Activated CD4-positive, alpha-beta T cell treated with anti-CD3 and anti-CD28 coated beads, Interleukin-2, Interleukin-4, amounts not matched to agents 100 ng/mL and 50 ng/mL, durations not matched to agents 16 hours and 8 hours (primary cell): ENCODE data around the gene BBS9.

Source experiments
- DNase-seq: peaks from one replicate; pipeline ENCODE4 v3.0.0-alpha.2; 2020; ENCODE audit warnings: low spot score

BBS9 gene

DNA sequence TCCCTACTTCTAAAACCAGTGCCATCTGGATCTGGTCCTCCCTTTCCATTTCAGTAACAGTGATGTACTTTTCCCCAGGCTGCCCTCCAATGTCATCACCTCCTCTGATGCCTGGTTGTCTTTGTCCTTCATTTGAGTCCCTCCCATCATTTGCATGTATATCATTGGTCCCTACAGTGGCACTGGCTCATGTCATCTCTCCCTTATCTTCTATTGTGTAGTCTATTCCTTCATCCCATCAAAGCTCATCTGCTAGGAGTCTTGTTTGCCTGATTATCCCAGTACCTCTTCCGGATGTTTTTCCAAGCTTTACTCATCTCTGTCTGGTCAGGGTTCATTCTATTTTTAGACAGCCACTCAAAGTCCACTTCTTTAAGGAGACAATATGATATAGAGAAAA is 483.1 kb downstream of the BBS9 start:
- no peak for DNase-seq

- no peak for DNase-seq
Observed at GRCh38 chr7:33614357-33615117, 485.2 kb downstream of the BBS9 start.

DNA sequence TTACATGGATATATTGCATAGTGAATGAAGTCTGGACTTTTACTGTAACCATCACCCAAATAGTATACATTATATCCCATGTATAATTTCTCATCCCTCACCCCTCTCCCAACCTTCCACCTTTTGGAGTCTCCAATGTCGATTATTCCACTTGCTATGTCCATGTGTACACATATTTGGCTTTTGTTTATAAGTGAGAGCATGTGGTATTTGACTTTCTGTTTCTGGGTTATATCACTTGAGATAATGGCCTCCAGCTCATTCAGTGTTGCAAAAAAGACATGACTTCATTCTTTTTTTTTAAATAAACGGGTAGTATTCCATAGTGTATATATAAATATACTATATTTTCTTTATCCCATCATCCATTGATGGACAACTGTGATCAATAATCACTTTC is 487.4 kb downstream of the BBS9 start:
- no peak for DNase-seq

- DNase-seq: no peak
Observed at GRCh38 chr7:33619264-33619663, 489.9 kb downstream of the BBS9 start.

DNA sequence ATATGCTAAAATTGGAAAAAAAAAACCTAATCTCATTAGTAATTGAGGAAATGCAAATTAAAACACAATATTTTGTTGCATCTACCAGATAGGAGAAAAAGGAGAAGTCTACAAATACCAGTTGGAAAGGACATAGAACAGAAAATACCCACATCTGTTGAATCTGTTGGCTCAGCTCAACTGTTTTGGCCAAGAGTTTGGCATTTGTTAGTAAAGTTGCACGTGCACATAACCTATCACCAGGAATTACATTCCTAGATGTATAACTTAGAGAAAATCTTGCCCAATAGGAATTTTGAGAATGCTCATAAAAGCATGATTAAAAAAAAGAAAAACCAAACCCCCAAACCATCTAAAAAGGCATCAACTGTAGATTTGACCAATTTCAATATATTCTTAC is 493.9 kb downstream of the BBS9 start:
- no peak for DNase-seq

DNA sequence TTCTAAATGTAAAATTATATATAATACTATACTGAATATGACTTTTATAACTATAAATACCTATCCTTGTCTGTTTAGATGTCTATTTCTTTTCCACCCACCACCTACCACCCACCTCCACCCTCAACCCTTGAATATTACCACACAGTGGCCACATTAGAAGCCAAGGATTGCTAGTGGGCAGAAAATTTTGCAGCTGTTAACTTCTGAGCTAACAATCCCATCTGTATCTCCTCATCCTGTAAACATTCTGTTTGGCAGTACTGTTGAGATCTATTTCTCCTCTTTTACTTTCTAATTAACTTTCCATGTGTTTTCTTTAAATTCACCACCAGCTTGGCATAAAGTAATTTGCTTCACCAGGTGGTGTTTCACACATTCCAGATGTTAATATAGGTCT is 494.9 kb downstream of the BBS9 start:
- DNase-seq: no peak

GRCh38 chr7:33626869-33627268 is 497.5 kb downstream of the BBS9 start:
- no peak for DNase-seq

DNA sequence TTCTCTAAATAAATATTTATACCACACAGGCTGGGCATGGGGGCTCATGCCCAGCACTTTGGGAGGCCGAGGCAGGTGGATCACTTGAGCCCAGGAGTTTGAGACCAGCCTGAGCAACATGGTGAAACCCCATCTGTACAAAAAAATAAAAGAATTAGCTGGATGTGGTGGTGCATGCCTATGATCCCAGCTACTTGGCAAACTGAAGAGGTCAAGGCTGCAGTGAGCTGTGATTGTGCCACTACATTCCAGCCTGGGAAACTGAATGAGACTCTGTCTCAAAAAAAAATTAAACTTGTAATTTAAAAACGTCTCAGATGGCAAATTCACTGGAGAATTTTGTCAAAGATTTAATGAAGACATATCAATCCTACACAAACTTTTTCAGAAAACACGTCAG is 498.4 kb downstream of the BBS9 start:
- DNase-seq: no peak

- DNase-seq: no peak
Observed at GRCh38 chr7:33628894-33629293, 499.5 kb downstream of the BBS9 start.

DNA sequence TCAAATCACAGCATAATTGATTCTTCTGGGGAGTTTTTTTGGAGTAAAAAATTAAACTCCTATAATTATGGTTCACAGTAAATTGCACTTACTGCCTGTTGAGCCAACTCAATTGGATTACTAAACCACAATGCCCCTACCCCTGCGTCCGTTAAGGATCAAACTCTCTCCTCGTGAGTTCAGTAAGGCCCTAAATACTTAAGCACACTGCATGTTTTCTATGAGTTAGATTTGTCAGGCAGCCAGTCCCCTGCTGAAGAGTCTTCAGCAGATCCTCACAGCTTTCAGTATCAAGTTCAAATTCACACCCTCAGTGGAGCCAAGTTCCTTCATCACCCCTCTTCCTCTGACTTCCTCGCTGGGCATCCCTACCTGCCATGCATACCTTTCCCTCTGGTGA is 501.0 kb downstream of the BBS9 start:
- no peak for DNase-seq

- no peak for DNase-seq
Observed at GRCh38 chr7:33632322-33632721, 503.0 kb downstream of the BBS9 start.

DNA sequence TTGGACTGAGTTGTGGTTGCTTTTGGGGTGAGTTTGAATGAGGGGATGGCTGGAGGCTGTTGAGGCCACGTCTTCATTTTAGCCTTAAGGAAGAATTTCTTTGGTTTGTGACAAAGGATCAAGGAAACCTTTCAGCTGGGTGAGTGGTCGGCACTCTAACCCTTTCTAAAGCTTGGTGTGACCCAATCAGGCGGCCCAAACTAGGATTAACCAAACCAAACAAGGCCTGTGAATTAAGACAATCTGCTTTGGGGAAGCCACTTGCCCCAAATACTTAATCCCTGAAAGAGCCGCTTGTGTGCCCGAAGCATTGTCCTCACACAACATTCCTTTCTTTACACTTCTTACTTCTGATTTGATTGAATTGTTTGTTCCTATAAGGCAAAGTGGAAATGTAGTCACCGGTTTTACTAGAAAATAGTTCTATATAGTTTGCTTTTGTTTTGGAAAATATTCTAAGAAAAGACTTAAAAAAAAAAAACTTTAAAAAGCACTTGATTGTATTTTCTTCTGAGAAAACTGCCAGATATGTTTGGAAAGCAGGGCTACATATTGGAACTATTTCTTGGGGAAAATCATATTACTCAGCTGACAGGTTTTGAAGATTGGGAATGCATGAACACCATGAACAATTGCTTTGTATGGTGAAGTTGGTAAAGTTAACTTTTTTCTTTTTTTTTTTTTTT is 503.6 kb downstream of the BBS9 start:
- no peak for DNase-seq

GRCh38 chr7:33634606-33635005 is 505.2 kb downstream of the BBS9 start:
- no peak for DNase-seq

GRCh38 chr7:33636359-33636758 is 507.0 kb downstream of the BBS9 start:
- no peak for DNase-seq

DNA sequence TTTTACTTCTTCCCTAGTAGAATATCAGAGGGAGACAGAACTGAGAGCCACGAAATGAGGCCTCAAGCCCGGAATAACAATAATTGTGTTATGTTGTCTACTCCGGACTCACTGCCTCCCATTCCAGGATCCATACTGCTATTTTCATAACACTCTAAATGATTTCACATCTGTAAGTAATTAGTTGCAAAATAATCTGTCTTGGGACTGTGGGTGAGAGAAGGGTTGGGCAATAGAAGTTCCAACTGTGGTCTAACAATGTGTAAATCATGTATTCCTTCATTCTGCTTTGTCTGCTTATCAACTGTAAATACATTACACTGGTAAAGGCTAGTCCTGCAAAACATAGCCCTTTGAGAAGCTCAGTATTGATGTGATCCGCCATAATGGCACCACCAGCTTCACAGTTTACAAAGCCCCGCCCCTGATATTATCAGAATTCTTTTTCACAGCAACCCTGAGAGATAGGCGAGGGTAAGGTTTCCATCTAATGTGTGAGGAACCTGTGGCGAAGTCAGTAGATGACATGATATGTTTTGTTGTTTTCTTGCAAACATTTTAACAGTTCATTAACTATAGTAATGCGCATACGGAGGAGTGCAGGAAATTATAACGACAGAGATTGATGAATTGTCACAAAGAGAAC is 510.3 kb downstream of the BBS9 start:
- no peak for DNase-seq

- DNase-seq: no peak
Observed at GRCh38 chr7:33640741-33641140, 511.4 kb downstream of the BBS9 start.

GRCh38 chr7:33642312-33642711 is 512.9 kb downstream of the BBS9 start:
- DNase-seq: no peak

GRCh38 chr7:33643530-33643929 is 514.2 kb downstream of the BBS9 start:
- no peak for DNase-seq

DNA sequence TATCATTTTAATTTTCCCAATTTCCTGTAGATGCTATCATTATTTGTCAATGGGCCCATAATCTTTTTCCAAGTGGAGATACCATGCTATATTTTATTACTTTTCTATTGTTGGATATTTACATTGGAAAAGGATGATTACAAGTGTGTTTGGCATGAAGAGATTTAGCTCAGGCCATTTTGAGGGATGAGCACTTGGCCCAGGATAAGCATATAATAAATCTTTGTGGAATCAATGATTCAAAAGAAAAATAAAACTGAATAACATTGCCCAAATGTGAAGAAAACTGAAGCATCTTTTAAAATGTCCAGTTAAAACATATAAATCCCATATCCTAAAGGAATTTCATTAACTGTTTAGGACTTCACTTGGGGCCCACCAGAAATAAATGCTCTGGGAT is 515.1 kb downstream of the BBS9 start:
- no peak for DNase-seq

DNA sequence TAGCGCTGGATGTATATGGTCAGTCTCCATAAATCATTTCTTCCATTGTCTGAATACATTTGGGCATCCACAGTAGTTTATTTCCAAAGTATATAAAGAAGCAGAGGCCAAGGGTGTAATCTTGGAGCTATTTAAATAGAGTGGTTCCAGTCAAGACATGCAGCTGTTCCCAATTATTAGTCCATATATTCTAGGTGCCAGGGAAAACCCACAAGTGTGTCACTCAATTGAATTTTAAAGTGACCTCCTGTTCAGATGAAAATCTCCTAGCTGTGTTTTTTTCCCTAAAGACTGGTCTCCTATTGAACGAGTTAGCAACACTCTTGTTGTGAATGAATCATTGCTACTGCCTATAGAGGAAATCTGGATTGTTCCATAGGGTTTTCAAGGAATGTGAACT is 515.7 kb downstream of the BBS9 start:
- DNase-seq: no peak

DNA sequence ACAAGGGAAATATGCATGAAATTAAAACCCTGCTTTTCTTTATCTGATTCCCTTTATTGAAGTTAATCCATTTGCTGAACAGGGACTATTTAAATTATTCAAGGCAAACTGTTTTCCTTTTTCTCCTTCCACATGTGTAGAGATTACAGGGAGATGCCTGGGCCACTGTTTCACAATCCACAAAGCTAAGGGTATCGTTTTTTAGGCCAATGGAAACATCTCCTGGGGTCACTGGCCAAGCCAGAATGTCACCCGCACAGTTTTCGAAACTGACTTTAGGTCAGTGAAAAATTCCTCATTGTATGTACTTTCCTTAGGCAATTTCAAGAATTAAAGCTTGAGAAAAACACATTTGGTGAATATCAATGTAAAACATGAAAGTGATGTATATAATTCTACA is 516.8 kb downstream of the BBS9 start:
- no peak for DNase-seq

- no peak for DNase-seq
Observed at GRCh38 chr7:33646891-33647391, 517.6 kb downstream of the BBS9 start.
